Testis (tissue), 3 donors: Measurements from ENCODE around the gene RAP1GAP2. TPM values are rescaled to one million over a fixed set of nuclear protein-coding genes. Genes with fewer than 3 reads are reported as not detected.
A peak's percentile ranks its signal among the peaks of the same experiment; 100 is the strongest.

Source experiments
- DNase-seq: peaks from one replicate; pipeline ENCODE4 v3.0.0-alpha.2; 2019
- H3K27ac ChIP-seq, 2 donors: fragments of 200-600 bp; sonication (generic); one replicate each; pipeline ENCODE4 v1.5.1; 2019
- H3K27me3 ChIP-seq: fragments of 200-600 bp; sonication (generic); one replicate; pipeline ENCODE4 v1.5.1; 2019
- H3K36me3 ChIP-seq: fragments of 200-600 bp; sonication (generic); one replicate; pipeline ENCODE4 v1.5.1; 2017; ENCODE audit warnings: low read depth; ENCODE audit errors: missing control alignments
- H3K4me1 ChIP-seq: fragments of 200-600 bp; sonication (generic); one replicate; pipeline ENCODE4 v1.5.1; 2019
- H3K4me3 ChIP-seq, 2 donors: fragments of 200-600 bp; sonication (generic); one replicate each; pipeline ENCODE4 v1.5.1; 2017 to 2019
- H3K9me3 ChIP-seq: fragments of 200-600 bp; sonication (generic); one replicate; pipeline ENCODE4 v1.5.1; 2017
- POLR2A ChIP-seq: fragments of 450-650 bp; IDR thresholded peaks from one replicate; pipeline ENCODE4 v1.6.1; 2017; ENCODE audit warnings: antibody characterized with exemption, mild to moderate bottlenecking, moderate library complexity
- WGBS, 2 donors: methylation state at CpG; one replicate each; pipeline ENCODE4 v1.1.5; 2018; 5-methylcytosine and 5-hydroxymethylcytosine counted together
- intact Hi-C: fragments of 100-400 bp; cut with DNase I; formaldehyde crosslinking; loops from one replicate; pipeline ENCODE4 v1.15.1; 2023; ENCODE audit warnings: low total_unique reads
- polyA plus RNA-seq: library from polyadenylated mRNA; stranded (reverse); fragments of 350-450 nt; fragmentation: Illumina TruSeq; extraction: RNeasy Lipid Tissue Mini Kit (QIAGEN cat#74804); gene quantifications from one replicate; pipeline ENCODE4 v1.2.3, GENCODE V29; 2014; ENCODE audit warnings: low read depth, low replicate concordance; ENCODE audit not compliant: insufficient read depth
- total RNA-seq, 2 donors: library from RNA; depleted of rRNA; stranded (reverse); fragments of >200 nt; gene quantifications; one replicate each; pipeline ENCODE4 v1.2.3, GENCODE V29; 2016
- TF ChIP-seq, protein P1 (sequence below), 3 experiments: fragments of 450-650 bp in 2 of 3; fragments of 200-600 bp in 1 of 3; sonication (generic) in 1 of 3; IDR thresholded peaks; one replicate each; pipeline ENCODE4 v1.5.1; 2016 to 2019; ENCODE audit warnings: antibody characterized with exemption in 3 of 3, mild to moderate bottlenecking in 2 of 3, moderate library complexity in 1 of 3

RAP1GAP2 gene
- total and polyA plus RNA-seq, 3 donors from 2014 or later: 10.4 to 21.7 (median 15.1) TPM

GRCh38 chr17:2929881-2930533 lies 133.8 kb downstream of the RAP1GAP2 start:
- Histone ChIP-seq H3K9me3 (no peaks in the 10 kb centered on the region), H3K27me3 (no peaks in the 10 kb centered on the region), H3K4me3 (no peak overlapping the region), H3K36me3 (no peaks in the 10 kb centered on the region), H3K4me1 (no peaks in the 10 kb centered on the region), H3K27ac (no peak overlapping the region)
- intact Hi-C loops: no loop called here
- WGBS, 2 donors: 70 to 78% methylated on average over 4 to 15 of the region's 15 CpGs
- TF ChIP-seq, protein P1, sequence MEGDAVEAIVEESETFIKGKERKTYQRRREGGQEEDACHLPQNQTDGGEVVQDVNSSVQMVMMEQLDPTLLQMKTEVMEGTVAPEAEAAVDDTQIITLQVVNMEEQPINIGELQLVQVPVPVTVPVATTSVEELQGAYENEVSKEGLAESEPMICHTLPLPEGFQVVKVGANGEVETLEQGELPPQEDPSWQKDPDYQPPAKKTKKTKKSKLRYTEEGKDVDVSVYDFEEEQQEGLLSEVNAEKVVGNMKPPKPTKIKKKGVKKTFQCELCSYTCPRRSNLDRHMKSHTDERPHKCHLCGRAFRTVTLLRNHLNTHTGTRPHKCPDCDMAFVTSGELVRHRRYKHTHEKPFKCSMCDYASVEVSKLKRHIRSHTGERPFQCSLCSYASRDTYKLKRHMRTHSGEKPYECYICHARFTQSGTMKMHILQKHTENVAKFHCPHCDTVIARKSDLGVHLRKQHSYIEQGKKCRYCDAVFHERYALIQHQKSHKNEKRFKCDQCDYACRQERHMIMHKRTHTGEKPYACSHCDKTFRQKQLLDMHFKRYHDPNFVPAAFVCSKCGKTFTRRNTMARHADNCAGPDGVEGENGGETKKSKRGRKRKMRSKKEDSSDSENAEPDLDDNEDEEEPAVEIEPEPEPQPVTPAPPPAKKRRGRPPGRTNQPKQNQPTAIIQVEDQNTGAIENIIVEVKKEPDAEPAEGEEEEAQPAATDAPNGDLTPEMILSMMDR (IDR thresholded peaks at IDR 0.05): peak; percentile 21 to 50 (median 39)
- TF ChIP-seq POLR2A: no peak
- DNase-seq: peak; percentile 57

- Histone ChIP-seq H3K4me1 (no peaks in the 10 kb centered on the region), H3K4me3 (no peak overlapping the region), H3K9me3 (no peaks in the 10 kb centered on the region), H3K27me3 (no peaks in the 10 kb centered on the region), H3K36me3 (no peaks in the 10 kb centered on the region), H3K27ac (no peak overlapping the region)
- 79 to 82% methylated on average over 7 to 10 of the region's 10 CpGs for WGBS, 2 donors
- TF ChIP-seq, protein P1 (IDR thresholded peaks at IDR 0.05): no peak
- no peak for TF ChIP-seq POLR2A
- no peak for DNase-seq
- intact Hi-C loops: no loop called here
These were observed 135.6 kb downstream of the RAP1GAP2 start for GRCh38 chr17:2931876-2932275.

- TF ChIP-seq POLR2A: no peak
- TF ChIP-seq, protein P1 (IDR thresholded peaks at IDR 0.05): no peak
- 75 to 82% methylated on average over 12 of the region's 12 CpGs for WGBS, 2 donors
- no peaks in the 10 kb centered on the region for H3K9me3 ChIP-seq
- no peaks in the 10 kb centered on the region for H3K36me3 ChIP-seq
- no peak for DNase-seq
- no peak overlapping the region for H3K4me3 ChIP-seq
- H3K27me3 ChIP-seq: no peaks in the 10 kb centered on the region
- H3K4me1 ChIP-seq: no peaks in the 10 kb centered on the region
- intact Hi-C loops: no loop called here
- no peak overlapping the region for H3K27ac ChIP-seq
These were observed 136.7 kb downstream of the RAP1GAP2 start for GRCh38 chr17:2932946-2933345.

GRCh38 chr17:2933606-2934005 lies 137.4 kb downstream of the RAP1GAP2 start:
- Histone ChIP-seq H3K27me3 (no peaks in the 10 kb centered on the region), H3K9me3 (no peaks in the 10 kb centered on the region), H3K4me1 (no peaks in the 10 kb centered on the region), H3K36me3 (no peaks in the 10 kb centered on the region), H3K4me3 (no peak overlapping the region), H3K27ac (no peak overlapping the region)
- 91 to 98% methylated on average over 8 to 11 of the region's 11 CpGs for WGBS, 2 donors
- no peak for TF ChIP-seq POLR2A
- TF ChIP-seq, protein P1 (IDR thresholded peaks at IDR 0.05): no peak
- intact Hi-C loops: no loop called here
- DNase-seq: no peak

- no peaks in the 10 kb centered on the region for H3K36me3 ChIP-seq
- no peaks in the 10 kb centered on the region for H3K9me3 ChIP-seq
- 89 to 93% methylated on average over 21 of the region's 21 CpGs for WGBS, 2 donors
- TF ChIP-seq POLR2A: no peak
- TF ChIP-seq, protein P1 (IDR thresholded peaks at IDR 0.05): no peak
- H3K27ac ChIP-seq: no peak overlapping the region
- no peak overlapping the region for H3K4me3 ChIP-seq
- intact Hi-C loops: no loop called here
- no peak for DNase-seq
- H3K27me3 ChIP-seq: no peaks in the 10 kb centered on the region
- peaks cover 5% of the 10 kb centered on the region for H3K4me1 ChIP-seq
These were observed 139.4 kb downstream of the RAP1GAP2 start for GRCh38 chr17:2935632-2936031.
